Kidney epithelial cell (primary cell): ENCODE measurements around the gene ATP6V1F. TPM values are rescaled to one million over a fixed set of nuclear protein-coding genes. Genes with fewer than 3 reads are reported as not detected.

Source experiments
- DNase-seq: peaks from one replicate; pipeline ENCODE4 v3.0.0-alpha.2; 2010; ENCODE audit warnings: low read depth
- H3K27me3 ChIP-seq: 2 replicates; pipeline ENCODE4 v1.6.0; 2011; ENCODE audit warnings: low read length; ENCODE audit not compliant: control insufficient read depth, insufficient read depth
- H3K36me3 ChIP-seq: 2 replicates; pipeline ENCODE4 v1.5.1; 2011; ENCODE audit warnings: low read length; ENCODE audit not compliant: control insufficient read depth, insufficient read depth
- H3K4me3 ChIP-seq: 2 replicates; pipeline ENCODE4 v1.5.1; 2011; ENCODE audit warnings: low read depth, mild to moderate bottlenecking, control low read depth, low read length
- total RNA-seq: library from RNA; depleted of rRNA; stranded (reverse); fragments of >200 nt; gene quantifications from 2 replicates; pipeline ENCODE4 v1.2.3, GENCODE V29; 2015
- TF ChIP-seq, protein P1 (sequence below): IDR thresholded peaks from 2 replicates; pipeline ENCODE4 v1.5.1; 2011; ENCODE audit warnings: mild to moderate bottlenecking, moderate library complexity, low read length, control low read depth, inconsistent platforms; ENCODE audit not compliant: insufficient read depth, poor library complexity, severe bottlenecking

ATP6V1F gene
- total RNA-seq, 1 donor from 2014 or later, result 225 TPM

DNA sequence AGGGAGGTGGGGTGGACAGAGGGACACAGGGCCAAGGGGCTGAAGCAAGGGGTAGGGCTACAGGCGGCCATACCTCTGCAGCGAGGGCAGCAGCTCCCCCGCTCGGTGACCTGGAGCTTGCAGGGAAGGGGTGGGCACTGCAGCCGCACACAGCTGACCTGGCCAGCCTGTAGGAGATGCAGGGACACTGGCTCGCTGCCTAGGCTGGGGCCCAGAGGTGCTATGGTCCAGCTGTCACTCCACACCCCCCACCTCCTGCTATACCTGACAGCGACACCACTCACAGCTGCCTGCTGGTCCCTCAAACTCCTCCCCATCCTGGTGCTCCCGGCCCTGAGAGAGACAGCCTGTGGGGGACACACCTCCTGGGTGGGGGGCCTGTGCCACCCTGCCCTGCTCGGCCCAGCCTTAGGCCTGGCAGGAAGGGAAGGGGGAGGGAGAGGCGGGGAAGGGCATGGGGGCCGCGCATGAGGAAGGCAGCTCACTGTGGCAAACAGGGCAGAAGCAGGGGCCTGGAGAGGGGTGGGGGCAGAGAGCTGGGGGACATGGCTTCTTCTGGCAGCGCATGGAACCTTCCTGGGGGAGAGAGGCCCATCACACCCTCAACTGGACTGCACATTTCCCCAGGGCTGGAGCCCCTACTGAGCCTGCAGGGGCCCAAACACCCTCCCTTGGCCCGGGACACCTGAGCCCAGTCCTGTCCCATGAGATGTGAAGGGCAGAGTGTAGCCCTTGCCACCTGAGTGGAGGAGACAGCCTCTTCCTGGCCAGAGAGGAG is 23.9 kb downstream of the ATP6V1F start:
- DNase-seq, result no peak
- TF ChIP-seq, protein P1, sequence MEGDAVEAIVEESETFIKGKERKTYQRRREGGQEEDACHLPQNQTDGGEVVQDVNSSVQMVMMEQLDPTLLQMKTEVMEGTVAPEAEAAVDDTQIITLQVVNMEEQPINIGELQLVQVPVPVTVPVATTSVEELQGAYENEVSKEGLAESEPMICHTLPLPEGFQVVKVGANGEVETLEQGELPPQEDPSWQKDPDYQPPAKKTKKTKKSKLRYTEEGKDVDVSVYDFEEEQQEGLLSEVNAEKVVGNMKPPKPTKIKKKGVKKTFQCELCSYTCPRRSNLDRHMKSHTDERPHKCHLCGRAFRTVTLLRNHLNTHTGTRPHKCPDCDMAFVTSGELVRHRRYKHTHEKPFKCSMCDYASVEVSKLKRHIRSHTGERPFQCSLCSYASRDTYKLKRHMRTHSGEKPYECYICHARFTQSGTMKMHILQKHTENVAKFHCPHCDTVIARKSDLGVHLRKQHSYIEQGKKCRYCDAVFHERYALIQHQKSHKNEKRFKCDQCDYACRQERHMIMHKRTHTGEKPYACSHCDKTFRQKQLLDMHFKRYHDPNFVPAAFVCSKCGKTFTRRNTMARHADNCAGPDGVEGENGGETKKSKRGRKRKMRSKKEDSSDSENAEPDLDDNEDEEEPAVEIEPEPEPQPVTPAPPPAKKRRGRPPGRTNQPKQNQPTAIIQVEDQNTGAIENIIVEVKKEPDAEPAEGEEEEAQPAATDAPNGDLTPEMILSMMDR, result no peak
- Histone ChIP-seq H3K36me3 (no peaks in the 10 kb centered on the region), H3K4me3 (no peak overlapping the region), H3K27me3 (peaks cover 16% of the 10 kb centered on the region)

- no peak for DNase-seq
- Histone ChIP-seq H3K36me3 (no peaks in the 10 kb centered on the region), H3K4me3 (no peak overlapping the region), H3K27me3 (peaks cover 16% of the 10 kb centered on the region)
- TF ChIP-seq, protein P1, result no peak
These were observed 24.7 kb downstream of the ATP6V1F start for GRCh38 chr7:128887169-128888038.

GRCh38 chr7:128888039-128888755 is 25.5 kb downstream of the ATP6V1F start:
- DNase-seq, result no peak
- H3K36me3 ChIP-seq, result no peaks in the 10 kb centered on the region
- TF ChIP-seq, protein P1, result no peak
- H3K27me3 ChIP-seq, result peaks cover 16% of the 10 kb centered on the region
- no peak overlapping the region for H3K4me3 ChIP-seq

DNA sequence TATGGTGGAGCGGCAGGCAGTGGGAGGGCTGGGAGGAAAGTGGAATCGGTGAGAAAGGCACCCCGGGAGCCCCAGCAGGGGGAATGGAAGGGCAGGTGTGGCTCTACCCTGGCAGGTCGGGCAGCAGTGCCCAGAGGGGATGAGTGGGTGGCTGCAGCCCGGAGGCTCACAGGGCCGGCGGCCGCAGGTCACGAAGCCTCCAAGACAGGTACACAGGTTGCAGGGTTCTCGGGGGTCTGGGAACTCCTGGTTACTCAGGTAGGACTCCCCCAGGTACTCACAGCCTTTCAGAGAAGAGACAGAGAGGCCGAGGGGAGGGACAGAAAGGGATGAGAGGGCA is 26.1 kb downstream of the ATP6V1F start:
- no peaks in the 10 kb centered on the region for H3K36me3 ChIP-seq
- TF ChIP-seq, protein P1, result no peak
- H3K4me3 ChIP-seq, result no peak overlapping the region
- H3K27me3 ChIP-seq, result peaks cover 16% of the 10 kb centered on the region
- DNase-seq, result no peak

DNA sequence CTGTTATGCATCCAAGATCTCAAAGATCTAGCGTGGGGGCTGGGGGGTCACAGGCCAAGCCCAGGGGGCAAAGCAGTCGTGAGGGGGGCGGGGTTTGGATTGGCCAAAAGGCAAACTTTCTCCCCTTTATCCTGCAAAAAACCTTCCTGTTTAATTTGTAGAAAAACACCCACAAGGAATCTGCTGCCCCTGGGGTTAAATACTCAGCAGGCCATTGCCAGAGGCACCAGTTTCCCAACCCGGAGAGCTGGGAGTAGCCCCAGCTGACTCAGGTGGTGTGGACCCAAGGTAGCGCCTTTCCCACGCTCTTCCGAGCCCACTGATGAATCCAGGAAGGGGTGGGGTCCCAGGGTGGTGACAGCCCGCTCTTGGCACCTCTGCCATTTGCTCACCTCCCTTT is 26.5 kb downstream of the ATP6V1F start:
- TF ChIP-seq, protein P1, result no peak
- Histone ChIP-seq H3K36me3 (no peaks in the 10 kb centered on the region), H3K27me3 (peaks cover 16% of the 10 kb centered on the region), H3K4me3 (no peak overlapping the region)
- no peak for DNase-seq
